ENCODE results near the gene TRIM47.

DNA sequence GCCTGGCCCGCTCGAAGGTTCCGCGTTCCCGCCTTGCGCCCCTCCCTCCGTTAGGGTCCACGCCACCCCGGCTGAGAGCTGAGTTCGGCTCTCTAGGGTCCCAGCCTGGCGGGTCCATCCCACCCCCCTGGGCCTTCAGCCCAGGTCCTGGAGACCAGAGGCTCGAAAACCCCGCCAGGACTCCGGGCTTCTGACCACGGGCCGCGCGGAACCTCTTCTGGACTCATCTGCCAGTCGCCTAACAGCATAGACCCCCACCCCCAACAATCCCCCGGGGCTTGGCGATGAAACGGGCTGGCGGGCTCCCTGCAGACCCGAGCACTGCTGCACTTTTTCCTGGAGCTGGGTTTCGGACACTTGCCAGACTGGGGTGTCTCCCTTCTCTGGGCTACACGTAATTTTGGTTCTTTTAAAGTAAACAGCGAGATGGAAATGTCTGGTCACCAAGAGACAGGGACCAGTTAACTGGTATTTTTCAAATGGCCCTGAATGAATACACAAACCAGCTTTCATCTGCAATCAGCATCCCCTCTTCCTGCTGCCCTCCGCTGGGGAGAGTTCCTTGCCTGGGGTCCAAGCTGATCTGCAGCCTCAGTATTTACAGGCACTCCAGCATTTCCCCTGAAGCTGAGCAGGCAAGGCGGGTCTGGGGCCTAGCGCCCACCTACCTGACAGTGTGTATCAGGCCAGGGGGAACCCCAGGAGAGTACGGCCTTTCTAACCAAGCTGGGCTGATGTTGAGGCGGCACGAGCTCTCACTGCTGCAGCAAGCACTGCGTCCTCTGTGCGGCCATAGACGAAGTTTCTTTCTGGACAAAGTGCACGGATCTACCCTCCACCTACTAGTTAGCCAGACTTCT lies 19.0 kb upstream of the TRIM47 start:
- TF ChIP-seq TAF1 (IDR thresholded peaks at IDR 0.05; ENCODE audit: borderline replicate concordance, low read depth, low read length) (no peak), POLR2A (IDR thresholded peaks at IDR 0.05; ENCODE audit: low read depth, low read length) (no peak), POLR2AphosphoS5 (IDR thresholded peaks at IDR 0.05; ENCODE audit: low read depth, low read length) (no peak)
